ENCODE results near the gene SOCS4.
"Not testable (repeated sequence)": the region's sequence is repeated elsewhere in the genome, so short reads cannot be mapped to it uniquely, and the experiment has no call there.

The SOCS4 gene

GRCh38 chr14:55062517-55063351, 35.7 kb downstream of the SOCS4 start:
- Histone ChIP-seq H2AK5ac (ENCODE audit: low read depth, low read length) (no peak overlapping the region), H2BK12ac (ENCODE audit: low read length) (no peak overlapping the region), H2BK15ac (ENCODE audit: low read length) (no peak overlapping the region), H3K4me3 (ENCODE audit: low read length in 2 of 2) (no peak overlapping the region), H3K18ac (ENCODE audit: low read length) (no peak overlapping the region), H3K36me3 (replicated peaks in 1 of 2; ENCODE audit: control insufficient read depth in 2 of 2, insufficient read depth in 2 of 2, low read length in 2 of 2) (peaks cover 20 to 97% of the 10 kb centered on the region in 2 donors), H2AFZ (ENCODE audit: low read length) (no peak overlapping the region), H3K4ac (ENCODE audit: low read length) (no peak overlapping the region), H2BK5ac (ENCODE audit: low read length) (no peak overlapping the region), H3K9me3 (replicated peaks in 1 of 2; ENCODE audit: control insufficient read depth in 2 of 2, insufficient read depth in 1 of 2, low read depth in 1 of 2, low read length in 2 of 2) (peaks cover 2 to 21% of the 10 kb centered on the region in 2 donors), H4K91ac (ENCODE audit: low read depth, low read length, poor library complexity) (no peak overlapping the region), H3K9ac (ENCODE audit: low read depth, low read length, poor library complexity) (no peak overlapping the region), H4K8ac (ENCODE audit: low read depth, low read length) (no peak overlapping the region), H3K14ac (ENCODE audit: low read length) (no peak overlapping the region), H3K4me1 (ENCODE audit: control insufficient read depth in 2 of 2, insufficient read depth in 1 of 2, low read depth in 1 of 2, low read length in 2 of 2) (no peaks in the 10 kb centered on the region), H3K79me1 (ENCODE audit: low read depth, low read length) (peaks cover 7% of the 10 kb centered on the region), H3K27me3 (ENCODE audit: control insufficient read depth in 3 of 3, insufficient read depth in 3 of 3, low read depth in 1 of 3, low read length in 3 of 3) (no peaks in the 10 kb centered on the region), H3K23ac (ENCODE audit: low read depth, low read length, poor library complexity) (no peak overlapping the region), H3K4me2 (ENCODE audit: insufficient read depth, low read length, poor library complexity, severe bottlenecking) (no peak overlapping the region), H2BK120ac (ENCODE audit: low read depth, low read length) (no peak overlapping the region), H3K27ac (replicated peaks; ENCODE audit: low read length) (no peak overlapping the region)
- WGBS, 2 donors (ENCODE audit: extremely low coverage in 2 of 2, insufficient read length in 2 of 2, insufficient replicate concordance in 1 of 2): no CpG with 5 or more reads among the region's 11 CpGs
- no peak for DNase-seq (ENCODE audit: low spot score)

- not testable (repeated sequence) for H2AFZ ChIP-seq (ENCODE audit: low read length); H2BK15ac ChIP-seq (ENCODE audit: low read length); H4K91ac ChIP-seq (ENCODE audit: low read depth, low read length, poor library complexity); H3K4me1 ChIP-seq (ENCODE audit: control insufficient read depth in 2 of 2, insufficient read depth in 1 of 2, low read depth in 1 of 2, low read length in 2 of 2); H2BK12ac ChIP-seq (ENCODE audit: low read length); H3K27me3 ChIP-seq (ENCODE audit: control insufficient read depth in 3 of 3, insufficient read depth in 3 of 3, low read depth in 1 of 3, low read length in 3 of 3); H2AK5ac ChIP-seq (ENCODE audit: low read depth, low read length); DNase-seq (ENCODE audit: low spot score); H3K27ac ChIP-seq (replicated peaks; ENCODE audit: low read length); H4K8ac ChIP-seq (ENCODE audit: low read depth, low read length); H3K4ac ChIP-seq (ENCODE audit: low read length); H3K4me3 ChIP-seq (ENCODE audit: low read length in 2 of 2); H2BK120ac ChIP-seq (ENCODE audit: low read depth, low read length); H3K14ac ChIP-seq (ENCODE audit: low read length); H3K18ac ChIP-seq (ENCODE audit: low read length); H3K9ac ChIP-seq (ENCODE audit: low read depth, low read length, poor library complexity); H3K4me2 ChIP-seq (ENCODE audit: insufficient read depth, low read length, poor library complexity, severe bottlenecking); H3K9me3 ChIP-seq (replicated peaks in 1 of 2; ENCODE audit: control insufficient read depth in 2 of 2, insufficient read depth in 1 of 2, low read depth in 1 of 2, low read length in 2 of 2); H2BK5ac ChIP-seq (ENCODE audit: low read length); H3K79me1 ChIP-seq (ENCODE audit: low read depth, low read length); H3K23ac ChIP-seq (ENCODE audit: low read depth, low read length, poor library complexity)
- no CpG with 5 or more reads among the region's 2 CpGs for WGBS, 2 donors (ENCODE audit: extremely low coverage in 2 of 2, insufficient read length in 2 of 2, insufficient replicate concordance in 1 of 2)
- peaks cover 15 to 96% of the 10 kb centered on the region in 2 donors for H3K36me3 ChIP-seq (replicated peaks in 1 of 2; ENCODE audit: control insufficient read depth in 2 of 2, insufficient read depth in 2 of 2, low read length in 2 of 2)
Observed at GRCh38 chr14:55064896-55065295, 37.9 kb downstream of the SOCS4 start.

DNA sequence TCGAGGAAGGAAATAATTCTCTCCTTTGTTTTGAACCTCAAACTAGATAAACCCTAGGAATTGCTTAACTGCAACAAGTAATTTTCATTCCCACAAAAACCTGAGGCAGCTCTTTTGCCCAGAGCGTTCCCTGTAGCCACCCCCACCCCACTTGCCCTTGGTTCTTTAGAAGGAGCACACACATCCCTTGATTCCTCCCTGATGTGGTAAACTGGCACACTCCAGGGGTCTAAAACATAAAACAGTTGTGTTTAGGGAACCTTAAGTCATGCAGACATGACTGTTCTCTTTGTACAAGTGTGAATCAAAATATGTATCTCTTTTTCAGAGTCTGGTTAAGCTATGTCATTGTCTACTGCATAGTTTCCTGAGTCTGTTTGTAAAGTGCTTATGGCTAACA, 38.4 kb downstream of the SOCS4 start:
- Histone ChIP-seq H3K36me3 (replicated peaks in 1 of 2; ENCODE audit: control insufficient read depth in 2 of 2, insufficient read depth in 2 of 2, low read length in 2 of 2) (peaks cover 15 to 96% of the 10 kb centered on the region in 2 donors), H3K27ac (replicated peaks; ENCODE audit: low read length) (no peak overlapping the region), H3K4me3 (ENCODE audit: low read length in 2 of 2) (no peak overlapping the region)

DNA sequence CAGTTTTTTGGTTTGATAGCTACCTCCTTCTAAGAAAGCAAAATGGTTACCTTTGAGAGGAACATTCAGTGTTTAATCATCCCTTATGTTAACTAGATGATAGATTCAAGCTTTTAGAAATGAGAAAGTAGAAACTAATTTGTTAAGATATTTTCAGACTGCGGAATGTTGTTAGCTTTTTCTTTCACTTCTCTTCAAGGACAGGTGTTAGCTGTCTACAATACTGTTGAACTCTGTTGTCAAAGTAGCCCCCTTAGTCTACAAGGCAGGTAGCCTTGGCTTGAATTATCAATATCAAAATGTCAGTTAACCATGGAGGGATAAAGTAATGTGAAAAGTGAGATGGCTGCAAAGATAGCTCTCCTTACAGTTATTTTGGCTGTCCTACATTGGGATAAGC, 39.2 kb downstream of the SOCS4 start:
- H3K79me1 ChIP-seq (ENCODE audit: low read depth, low read length): peaks cover 5% of the 10 kb centered on the region
- H3K27ac ChIP-seq (replicated peaks; ENCODE audit: low read length): no peak overlapping the region
- no peak overlapping the region for H2BK5ac ChIP-seq (ENCODE audit: low read length)
- H2BK12ac ChIP-seq (ENCODE audit: low read length): no peak overlapping the region
- no peak for DNase-seq (ENCODE audit: low spot score)
- WGBS, 2 donors (ENCODE audit: extremely low coverage in 2 of 2, insufficient read length in 2 of 2, insufficient replicate concordance in 1 of 2): no CpG with 5 or more reads among the region's 1 CpG
- H3K14ac ChIP-seq (ENCODE audit: low read length): no peak overlapping the region
- no peaks in the 10 kb centered on the region for H3K27me3 ChIP-seq (ENCODE audit: control insufficient read depth in 3 of 3, insufficient read depth in 3 of 3, low read depth in 1 of 3, low read length in 3 of 3)
- no peak overlapping the region for H2AK5ac ChIP-seq (ENCODE audit: low read depth, low read length)
- no peak overlapping the region for H2BK120ac ChIP-seq (ENCODE audit: low read depth, low read length)
- no peak overlapping the region for H3K23ac ChIP-seq (ENCODE audit: low read depth, low read length, poor library complexity)
- no peaks in the 10 kb centered on the region for H3K9me3 ChIP-seq (replicated peaks in 1 of 2; ENCODE audit: control insufficient read depth in 2 of 2, insufficient read depth in 1 of 2, low read depth in 1 of 2, low read length in 2 of 2)
- no peaks in the 10 kb centered on the region for H3K4me1 ChIP-seq (ENCODE audit: control insufficient read depth in 2 of 2, insufficient read depth in 1 of 2, low read depth in 1 of 2, low read length in 2 of 2)
- H3K4me2 ChIP-seq (ENCODE audit: insufficient read depth, low read length, poor library complexity, severe bottlenecking): no peak overlapping the region
- H3K4ac ChIP-seq (ENCODE audit: low read length): no peak overlapping the region
- H3K18ac ChIP-seq (ENCODE audit: low read length): no peak overlapping the region
- no peak overlapping the region for H3K9ac ChIP-seq (ENCODE audit: low read depth, low read length, poor library complexity)
- no peak overlapping the region for H2BK15ac ChIP-seq (ENCODE audit: low read length)
- peaks cover 14 to 88% of the 10 kb centered on the region in 2 donors for H3K36me3 ChIP-seq (replicated peaks in 1 of 2; ENCODE audit: control insufficient read depth in 2 of 2, insufficient read depth in 2 of 2, low read length in 2 of 2)
- H2AFZ ChIP-seq (ENCODE audit: low read length): no peak overlapping the region
- no peak overlapping the region for H4K91ac ChIP-seq (ENCODE audit: low read depth, low read length, poor library complexity)
- H4K8ac ChIP-seq (ENCODE audit: low read depth, low read length): no peak overlapping the region
- no peak overlapping the region for H3K4me3 ChIP-seq (ENCODE audit: low read length in 2 of 2)

More for the DNA sequence above, 38.4 kb downstream of the SOCS4 start:
- Histone ChIP-seq H2BK12ac (ENCODE audit: low read length) (no peak overlapping the region), H4K8ac (ENCODE audit: low read depth, low read length) (no peak overlapping the region), H2AK5ac (ENCODE audit: low read depth, low read length) (no peak overlapping the region), H3K23ac (ENCODE audit: low read depth, low read length, poor library complexity) (no peak overlapping the region), H2BK120ac (ENCODE audit: low read depth, low read length) (no peak overlapping the region), H3K18ac (ENCODE audit: low read length) (no peak overlapping the region), H3K14ac (ENCODE audit: low read length) (no peak overlapping the region), H3K4me2 (ENCODE audit: insufficient read depth, low read length, poor library complexity, severe bottlenecking) (no peak overlapping the region), H3K4me1 (ENCODE audit: control insufficient read depth in 2 of 2, insufficient read depth in 1 of 2, low read depth in 1 of 2, low read length in 2 of 2) (no peaks in the 10 kb centered on the region), H3K9me3 (replicated peaks in 1 of 2; ENCODE audit: control insufficient read depth in 2 of 2, insufficient read depth in 1 of 2, low read depth in 1 of 2, low read length in 2 of 2) (peaks cover 0 to 4% of the 10 kb centered on the region in 2 donors), H3K27me3 (ENCODE audit: control insufficient read depth in 3 of 3, insufficient read depth in 3 of 3, low read depth in 1 of 3, low read length in 3 of 3) (no peaks in the 10 kb centered on the region), H2AFZ (ENCODE audit: low read length) (no peak overlapping the region), H4K91ac (ENCODE audit: low read depth, low read length, poor library complexity) (no peak overlapping the region), H3K9ac (ENCODE audit: low read depth, low read length, poor library complexity) (no peak overlapping the region), H3K79me1 (ENCODE audit: low read depth, low read length) (peaks cover 5% of the 10 kb centered on the region), H3K4ac (ENCODE audit: low read length) (no peak overlapping the region), H2BK15ac (ENCODE audit: low read length) (no peak overlapping the region), H2BK5ac (ENCODE audit: low read length) (no peak overlapping the region)
- WGBS, 2 donors (ENCODE audit: extremely low coverage in 2 of 2, insufficient read length in 2 of 2, insufficient replicate concordance in 1 of 2): no CpG with 5 or more reads among the region's 2 CpGs
- no peak for DNase-seq (ENCODE audit: low spot score)
